ENCODE data around the gene NEK6. TPM values are rescaled to one million over a fixed set of nuclear protein-coding genes. Genes with fewer than 3 reads are reported as not detected.

Gene NEK6
- total RNA-seq, 1 donor: 64.3 TPM

- H3K4me3 ChIP-seq (ENCODE audit: low read depth, low read length): no peak overlapping the region
- TF ChIP-seq, protein P1, sequence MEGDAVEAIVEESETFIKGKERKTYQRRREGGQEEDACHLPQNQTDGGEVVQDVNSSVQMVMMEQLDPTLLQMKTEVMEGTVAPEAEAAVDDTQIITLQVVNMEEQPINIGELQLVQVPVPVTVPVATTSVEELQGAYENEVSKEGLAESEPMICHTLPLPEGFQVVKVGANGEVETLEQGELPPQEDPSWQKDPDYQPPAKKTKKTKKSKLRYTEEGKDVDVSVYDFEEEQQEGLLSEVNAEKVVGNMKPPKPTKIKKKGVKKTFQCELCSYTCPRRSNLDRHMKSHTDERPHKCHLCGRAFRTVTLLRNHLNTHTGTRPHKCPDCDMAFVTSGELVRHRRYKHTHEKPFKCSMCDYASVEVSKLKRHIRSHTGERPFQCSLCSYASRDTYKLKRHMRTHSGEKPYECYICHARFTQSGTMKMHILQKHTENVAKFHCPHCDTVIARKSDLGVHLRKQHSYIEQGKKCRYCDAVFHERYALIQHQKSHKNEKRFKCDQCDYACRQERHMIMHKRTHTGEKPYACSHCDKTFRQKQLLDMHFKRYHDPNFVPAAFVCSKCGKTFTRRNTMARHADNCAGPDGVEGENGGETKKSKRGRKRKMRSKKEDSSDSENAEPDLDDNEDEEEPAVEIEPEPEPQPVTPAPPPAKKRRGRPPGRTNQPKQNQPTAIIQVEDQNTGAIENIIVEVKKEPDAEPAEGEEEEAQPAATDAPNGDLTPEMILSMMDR (IDR thresholded peaks at IDR 0.05; ENCODE audit: insufficient read depth, low read length): no peak
- DNase-seq (ENCODE audit: low read depth): peak; percentile 84
These were observed 28.7 kb downstream of the NEK6 start for GRCh38 chr9:124286292-124286931.

DNA sequence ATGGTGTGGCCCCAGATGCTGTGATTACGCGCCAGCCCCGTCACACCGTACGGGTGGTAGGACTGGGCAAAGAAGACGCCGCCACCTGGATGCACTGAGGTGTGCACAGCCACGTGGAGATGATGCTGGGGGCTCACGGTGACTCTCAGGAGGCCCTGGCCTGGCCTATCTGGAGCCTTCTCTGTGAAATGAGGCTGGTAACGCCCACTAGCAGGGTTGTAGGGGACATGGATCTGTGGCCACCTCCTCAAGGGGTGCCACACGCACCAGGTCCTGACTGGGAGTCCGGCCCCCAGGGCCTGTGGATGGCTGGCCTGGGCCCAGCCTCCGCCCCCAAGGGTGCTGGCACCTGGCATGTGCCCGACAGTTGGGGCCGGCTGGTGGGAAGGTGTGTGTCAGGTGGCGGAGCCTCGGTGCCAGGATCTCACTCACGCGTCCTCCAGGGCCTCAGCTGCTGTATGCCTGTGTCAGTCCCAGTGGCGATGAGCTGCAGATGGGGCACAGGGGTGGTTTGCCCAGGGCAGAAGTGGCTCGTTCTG, 32.4 kb downstream of the NEK6 start:
- no peak for DNase-seq (ENCODE audit: low read depth)
- TF ChIP-seq, protein P1 (IDR thresholded peaks at IDR 0.05; ENCODE audit: insufficient read depth, low read length): no peak
- no peak overlapping the region for H3K4me3 ChIP-seq (ENCODE audit: low read depth, low read length)

GRCh38 chr9:124290743-124291554, 33.2 kb downstream of the NEK6 start:
- no peak overlapping the region for H3K4me3 ChIP-seq (ENCODE audit: low read depth, low read length)
- no peak for DNase-seq (ENCODE audit: low read depth)
- TF ChIP-seq, protein P1 (IDR thresholded peaks at IDR 0.05; ENCODE audit: insufficient read depth, low read length): no peak

DNA sequence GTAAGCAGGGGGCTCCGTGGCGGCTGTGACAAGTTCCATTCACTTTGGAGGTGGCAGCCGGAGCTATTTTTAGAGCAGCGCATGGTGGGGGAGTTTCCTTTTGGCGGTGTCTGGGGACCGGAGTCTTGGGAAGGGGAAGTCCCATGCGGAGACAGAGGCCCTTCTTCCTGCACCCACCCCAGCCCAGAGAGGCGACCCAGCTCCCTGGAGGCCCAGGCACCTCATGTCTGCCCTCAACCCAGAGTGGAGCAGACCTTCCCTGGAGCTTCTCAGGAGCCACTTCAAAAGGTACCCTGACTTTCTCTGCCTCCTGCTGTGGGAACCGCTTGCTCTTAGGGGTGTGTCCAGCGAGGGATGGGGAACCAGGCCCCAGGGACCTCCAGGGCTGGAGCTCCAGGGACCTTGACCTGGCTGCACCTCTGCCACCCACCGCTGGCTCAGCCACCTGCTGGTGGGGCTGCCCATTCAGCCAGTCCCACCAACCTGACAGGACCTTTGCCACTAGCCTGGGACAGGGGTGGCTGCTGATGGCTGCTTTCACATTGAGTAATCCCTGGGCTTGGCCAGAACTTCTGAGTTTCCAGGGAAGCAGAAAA, 34.1 kb downstream of the NEK6 start:
- DNase-seq (ENCODE audit: low read depth): no peak
- TF ChIP-seq, protein P1 (IDR thresholded peaks at IDR 0.05; ENCODE audit: insufficient read depth, low read length): no peak
- H3K4me3 ChIP-seq (ENCODE audit: low read depth, low read length): no peak overlapping the region

GRCh38 chr9:124292696-124293593, 35.2 kb downstream of the NEK6 start:
- TF ChIP-seq, protein P1 (IDR thresholded peaks at IDR 0.05; ENCODE audit: insufficient read depth, low read length): no peak
- no peak overlapping the region for H3K4me3 ChIP-seq (ENCODE audit: low read depth, low read length)
- DNase-seq (ENCODE audit: low read depth): no peak

All from fibroblast of the aortic adventitia (primary cell).